ENCODE results near the gene DYRK2. TPM values are rescaled to one million over a fixed set of nuclear protein-coding genes. Genes with fewer than 3 reads are reported as not detected.
A peak's percentile ranks its signal among the peaks of the same experiment; 100 is the strongest.

Gene DYRK2
- total RNA-seq, 2 experiments from 2014 or later = 22.8 to 24.2 TPM

DNA sequence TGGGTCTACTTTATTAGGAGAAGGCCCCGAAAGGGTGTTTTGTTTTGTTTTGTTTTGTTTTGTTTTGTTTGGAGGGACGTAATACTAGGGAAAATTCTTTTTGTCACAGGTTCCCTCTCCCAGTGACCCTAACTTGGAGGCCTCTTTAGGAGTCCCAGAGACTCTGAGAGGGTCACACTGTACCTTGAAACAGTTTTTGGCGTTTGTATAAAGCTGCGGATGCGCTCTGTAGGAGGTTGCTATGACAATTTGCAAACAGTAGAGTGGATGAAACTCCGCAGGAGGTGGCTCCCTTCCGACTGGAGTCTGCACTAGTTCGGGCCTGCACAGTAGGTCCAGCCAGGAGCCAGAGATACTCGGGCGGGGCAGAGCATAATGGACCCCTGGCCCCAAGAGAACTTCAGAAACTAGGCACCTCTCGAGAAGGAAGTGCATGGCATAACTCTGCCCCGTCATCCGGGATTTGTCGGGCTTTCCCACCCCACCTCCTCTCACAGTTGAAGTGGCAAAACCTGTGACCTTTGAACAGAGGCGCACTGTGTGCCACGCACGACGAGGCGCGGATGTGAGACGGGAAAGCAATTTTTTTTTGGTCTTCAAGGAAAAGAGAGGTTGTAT lies 1.3 kb upstream of the DYRK2 start:
- CTCF ChIA-PET = interaction anchor here (0.7 to 3.7 kb wide), 6 partner anchors 8 to 365 kb away, joined by 3 to 19 read pairs (median 4); no protein-coding TSS in a partner anchor
- intact Hi-C loops (cut with micrococcal nuclease) = loop anchor here (1.0 to 5.0 kb wide), 3 partner anchors 8 to 55 kb away; no protein-coding TSS in a partner anchor

GRCh38 chr12:67647799-67648520 lies 585 bp upstream of the DYRK2 start:
- Mint-ChIP-seq H3K4me1 (ENCODE audit: low read depth) (peaks cover 38% of the 10 kb centered on the region), H3K36me3 (peaks cover 14% of the 10 kb centered on the region), H3K4me3 (peak overlapping the region; percentile 85), H3K27ac (peak overlapping the region; percentile 43), H3K27me3 (no peaks in the 10 kb centered on the region), H3K9me3 (no peaks in the 10 kb centered on the region)
- CTCF ChIA-PET = interaction anchor here (0.7 to 3.7 kb wide), 7 partner anchors 9 to 364 kb away, joined by 3 to 19 read pairs (median 4); no protein-coding TSS in a partner anchor
- intact Hi-C loops (cut with micrococcal nuclease) = loop anchor here (1.0 to 5.0 kb wide), 3 partner anchors 9 to 56 kb away; no protein-coding TSS in a partner anchor
- POLR2A ChIA-PET = interaction anchor here (0.6 to 2.8 kb wide), 3 partner anchors 327 to 1346 kb away, joined by 3 to 10 read pairs (median 3); partner anchors contain the start of genes CAND1 and HELB
- peak; percentile 57 for DNase-seq

More for the DNA sequence above, 1.3 kb upstream of the DYRK2 start:
- Mint-ChIP-seq H3K4me3 (peak overlapping the region; percentile 85), H3K9me3 (no peaks in the 10 kb centered on the region), H3K27ac (peak overlapping the region; percentile 43), H3K36me3 (peaks cover 14% of the 10 kb centered on the region), H3K4me1 (ENCODE audit: low read depth) (peaks cover 35% of the 10 kb centered on the region), H3K27me3 (no peaks in the 10 kb centered on the region)
- peak; percentile 28 for DNase-seq
- POLR2A ChIA-PET = interaction anchor here (1.4 kb wide), 1 partner anchor 1345 kb away, joined by 3 read pairs; the partner anchor contains the start of gene HELB

DNA sequence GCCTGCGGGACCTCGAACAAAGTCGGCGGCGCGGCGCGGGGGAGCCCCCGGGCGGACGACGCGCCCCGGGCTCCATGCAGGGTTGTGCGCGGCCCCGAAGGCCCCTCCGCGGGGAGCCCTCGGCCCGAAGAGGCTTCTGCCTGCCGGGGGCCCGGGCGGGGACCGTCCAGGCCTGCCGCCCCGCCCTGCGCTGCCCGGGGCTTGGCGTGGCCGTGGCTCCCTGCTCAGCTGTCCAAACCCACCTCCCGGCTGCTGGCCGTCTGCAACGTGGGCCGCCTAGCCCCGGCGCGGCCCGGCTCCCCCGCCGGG lies 670 bp downstream of the DYRK2 start:
- Mint-ChIP-seq H3K9me3 (no peaks in the 10 kb centered on the region), H3K27ac (no peak overlapping the region)
- POLR2A ChIA-PET = interaction anchor here (2.8 kb wide), 1 partner anchor 380 kb away, joined by 10 read pairs; the partner anchor contains the start of gene CAND1

DNA sequence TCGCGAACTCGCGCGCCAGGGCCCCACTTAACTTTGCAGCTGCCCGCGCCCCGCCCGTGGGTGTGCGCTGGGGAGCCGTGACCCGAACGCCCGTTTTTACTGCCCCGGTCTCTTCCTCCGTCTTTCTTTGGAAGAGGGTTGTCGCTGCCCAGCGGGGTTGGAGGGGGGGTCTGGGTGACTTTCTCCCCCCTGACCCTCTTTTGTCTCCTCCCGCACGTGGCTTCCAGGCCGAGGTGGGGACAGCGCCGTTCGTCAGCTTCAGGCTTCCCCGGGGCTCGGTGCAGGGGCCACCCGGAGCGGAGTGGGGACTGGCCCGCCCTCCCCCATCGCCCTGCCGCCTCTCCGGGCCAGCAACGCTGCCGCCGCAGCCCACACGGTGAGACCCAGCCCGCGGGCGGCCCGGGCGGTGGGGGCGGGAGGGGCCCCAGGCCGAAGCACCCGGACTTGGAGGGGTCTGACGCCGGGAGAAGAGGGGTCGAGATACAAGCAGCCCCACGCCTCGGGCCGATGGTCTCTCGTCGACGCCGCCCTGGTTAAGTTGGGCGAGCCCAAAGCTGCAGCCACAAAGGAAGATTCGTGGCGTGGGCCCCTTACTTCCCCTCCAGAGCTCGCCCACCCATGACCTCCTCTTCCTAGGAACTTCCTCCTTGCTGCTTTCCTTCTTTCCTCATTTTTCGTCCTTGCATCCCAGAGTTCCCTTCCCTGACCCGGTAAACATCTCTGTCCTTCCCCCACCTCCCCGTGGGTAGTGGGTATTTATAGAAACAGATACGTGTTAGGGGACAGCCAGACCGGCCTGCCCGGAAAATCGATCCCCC lies 1.2 kb downstream of the DYRK2 start:
- peak overlapping the region; percentile 99 for H3K4me3 Mint-ChIP-seq
- POLR2A ChIA-PET = interaction anchor here (1.0 to 2.8 kb wide), 3 partner anchors 13 to 381 kb away, joined by 3 to 10 read pairs (median 3); partner anchors contain the start of gene CAND1
- no peaks in the 10 kb centered on the region for H3K27me3 Mint-ChIP-seq
- no peaks in the 10 kb centered on the region for H3K9me3 Mint-ChIP-seq
- DNase-seq = peak; percentile 53
- CTCF ChIA-PET = interaction anchor here (0.8 to 3.7 kb wide), 3 partner anchors 20 to 293 kb away, joined by 3 to 19 read pairs (median 3); no protein-coding TSS in a partner anchor
- peaks cover 56% of the 10 kb centered on the region for H3K4me1 Mint-ChIP-seq (ENCODE audit: low read depth)
- peaks cover 21% of the 10 kb centered on the region for H3K36me3 Mint-ChIP-seq
- H3K27ac Mint-ChIP-seq = peak overlapping the region; percentile 96
- intact Hi-C loops (cut with micrococcal nuclease) = loop anchor here (1.0 to 5.0 kb wide), 7 partner anchors 57 to 381 kb away; no protein-coding TSS in a partner anchor

More for the DNA sequence above, 670 bp downstream of the DYRK2 start:
- CTCF ChIA-PET = interaction anchor here (0.8 to 3.7 kb wide), 4 partner anchors 13 to 293 kb away, joined by 3 to 19 read pairs (median 4); no protein-coding TSS in a partner anchor
- Mint-ChIP-seq H3K36me3 (peaks cover 17% of the 10 kb centered on the region), H3K4me3 (peak overlapping the region; percentile 76), H3K4me1 (ENCODE audit: low read depth) (peaks cover 50% of the 10 kb centered on the region), H3K27me3 (no peaks in the 10 kb centered on the region)
- DNase-seq = peak; percentile 24
- intact Hi-C loops (cut with micrococcal nuclease) = loop anchor here (1.0 to 5.0 kb wide), 2 partner anchors 57 to 381 kb away; no protein-coding TSS in a partner anchor

- Mint-ChIP-seq H3K4me1 (ENCODE audit: low read depth) (peaks cover 64% of the 10 kb centered on the region), H3K9me3 (no peaks in the 10 kb centered on the region), H3K36me3 (peaks cover 21% of the 10 kb centered on the region), H3K27ac (peak overlapping the region; percentile 96), H3K27me3 (no peaks in the 10 kb centered on the region), H3K4me3 (peak overlapping the region; percentile 99)
- DNase-seq = no peak
- ChIA-PET POLR2A (interaction anchor here (0.6 to 2.8 kb wide), 5 partner anchors 10 to 382 kb away, joined by 3 to 10 read pairs (median 3); partner anchors contain the start of gene CAND1), CTCF (interaction anchor here (1.0 to 3.7 kb wide), 2 partner anchors 290 to 292 kb away, joined by 3 to 19 read pairs; no protein-coding TSS in a partner anchor)
- intact Hi-C loops (cut with micrococcal nuclease) = loop anchor here (1.0 to 5.0 kb wide), 8 partner anchors 18 to 293 kb away; no protein-coding TSS in a partner anchor
Measured at GRCh38 chr12:67650388-67651131, 2.0 kb downstream of the DYRK2 start.

- peaks cover 70% of the 10 kb centered on the region for H3K4me1 Mint-ChIP-seq (ENCODE audit: low read depth)
- intact Hi-C loops (cut with micrococcal nuclease) = loop anchor here (1.0 to 5.0 kb wide), 8 partner anchors 19 to 294 kb away; no protein-coding TSS in a partner anchor
Measured at GRCh38 chr12:67651132-67651695, 2.7 kb downstream of the DYRK2 start.

GRCh38 chr12:67655829-67656228 lies 7.3 kb downstream of the DYRK2 start:
- DNase-seq = no peak
- Mint-ChIP-seq H3K9me3 (no peaks in the 10 kb centered on the region), H3K36me3 (peaks cover 37% of the 10 kb centered on the region), H3K4me1 (ENCODE audit: low read depth) (peaks cover 84% of the 10 kb centered on the region), H3K4me3 (no peak overlapping the region), H3K27ac (no peak overlapping the region), H3K27me3 (no peaks in the 10 kb centered on the region)
- POLR2A ChIA-PET = no interaction called here
- CTCF ChIA-PET = no interaction called here
- intact Hi-C loops (cut with micrococcal nuclease) = no loop called here

More at GRCh38 chr12:67651132-67651695, 2.7 kb downstream of the DYRK2 start:
- POLR2A ChIA-PET = interaction anchor here (0.6 to 1.2 kb wide), 3 partner anchors 10 to 382 kb away, joined by 3 read pairs; partner anchors contain the start of gene CAND1
- Mint-ChIP-seq H3K4me3 (peak overlapping the region; percentile 99), H3K9me3 (no peaks in the 10 kb centered on the region), H3K36me3 (peaks cover 22% of the 10 kb centered on the region), H3K27me3 (no peaks in the 10 kb centered on the region), H3K27ac (peak overlapping the region; percentile 96)
- CTCF ChIA-PET = interaction anchor here (1.0 to 3.7 kb wide), 2 partner anchors 291 kb away, joined by 3 to 19 read pairs; no protein-coding TSS in a partner anchor
- DNase-seq = peak; percentile 49

DNA sequence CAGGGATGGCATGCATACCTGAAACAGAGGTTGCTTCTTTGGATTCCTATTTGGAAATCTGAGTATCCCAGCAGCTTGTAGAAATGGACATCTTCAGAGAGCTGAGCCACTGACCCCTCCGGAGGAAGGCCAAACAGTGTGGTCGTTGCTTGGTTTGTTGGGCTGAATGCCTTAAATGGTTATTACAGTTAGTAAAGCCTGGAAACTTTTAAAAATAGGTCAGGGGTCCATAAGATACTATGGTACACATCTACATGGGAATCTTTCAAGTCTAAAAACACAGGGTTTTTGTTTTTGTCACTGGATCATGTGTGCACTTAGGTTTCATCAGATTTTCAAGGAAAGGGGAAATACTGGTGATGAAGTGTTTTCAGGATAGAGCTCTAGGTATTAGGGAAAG lies 7.7 kb downstream of the DYRK2 start:
- peak overlapping the region; percentile 34 for H3K27ac Mint-ChIP-seq
- H3K27me3 Mint-ChIP-seq = no peaks in the 10 kb centered on the region
- no peak for DNase-seq
- peaks cover 37% of the 10 kb centered on the region for H3K36me3 Mint-ChIP-seq
- H3K9me3 Mint-ChIP-seq = no peaks in the 10 kb centered on the region
- H3K4me1 Mint-ChIP-seq (ENCODE audit: low read depth) = peaks cover 83% of the 10 kb centered on the region
- ChIA-PET CTCF (no interaction called here), POLR2A (no interaction called here)
- intact Hi-C loops (cut with micrococcal nuclease) = no loop called here
- no peak overlapping the region for H3K4me3 Mint-ChIP-seq

DNA sequence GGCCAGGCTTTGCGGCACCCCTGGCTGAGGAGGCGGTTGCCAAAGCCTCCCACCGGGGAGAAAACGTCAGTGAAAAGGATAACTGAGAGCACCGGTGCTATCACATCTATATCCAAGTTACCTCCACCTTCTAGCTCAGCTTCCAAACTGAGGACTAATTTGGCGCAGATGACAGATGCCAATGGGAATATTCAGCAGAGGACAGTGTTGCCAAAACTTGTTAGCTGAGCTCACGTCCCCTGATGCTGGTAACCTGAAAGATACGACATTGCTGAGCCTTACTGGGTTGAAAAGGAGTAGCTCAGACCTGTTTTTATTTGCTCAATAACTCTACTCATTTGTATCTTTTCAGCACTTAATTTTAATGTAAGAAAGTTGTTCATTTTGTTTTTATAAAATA lies 9.9 kb downstream of the DYRK2 start:
- CTCF ChIA-PET = no interaction called here

DNA sequence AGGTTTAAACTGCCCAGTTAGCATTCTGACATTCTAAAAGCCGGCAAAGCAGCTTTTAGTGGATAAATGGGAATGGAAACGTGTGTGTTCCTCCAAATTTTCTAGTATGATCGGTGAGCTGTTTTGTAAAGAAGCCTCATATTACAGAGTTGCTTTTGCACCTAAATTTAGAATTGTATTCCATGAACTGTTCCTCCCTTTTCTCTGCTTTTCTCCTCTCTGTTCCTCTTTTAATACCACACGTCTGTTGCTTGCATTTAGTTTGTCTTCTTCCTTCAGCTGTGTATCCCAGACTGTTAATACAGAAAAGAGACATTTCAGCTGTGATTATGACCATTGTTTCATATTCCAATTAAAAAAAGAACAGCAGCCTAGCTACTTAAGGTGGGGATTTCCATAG lies 10.7 kb downstream of the DYRK2 start:
- H3K27ac Mint-ChIP-seq = no peak overlapping the region
- POLR2A ChIA-PET = no interaction called here

More for the DNA sequence above, 9.9 kb downstream of the DYRK2 start:
- Mint-ChIP-seq H3K9me3 (no peaks in the 10 kb centered on the region), H3K4me3 (no peak overlapping the region), H3K27me3 (no peaks in the 10 kb centered on the region), H3K4me1 (ENCODE audit: low read depth) (peaks cover 85% of the 10 kb centered on the region), H3K36me3 (peaks cover 38% of the 10 kb centered on the region), H3K27ac (no peak overlapping the region)
- POLR2A ChIA-PET = no interaction called here
- no peak for DNase-seq
- intact Hi-C loops (cut with micrococcal nuclease) = no loop called here

More for the DNA sequence above, 10.7 kb downstream of the DYRK2 start:
- H3K4me3 Mint-ChIP-seq = no peak overlapping the region
- peaks cover 85% of the 10 kb centered on the region for H3K4me1 Mint-ChIP-seq (ENCODE audit: low read depth)
- CTCF ChIA-PET = no interaction called here
- H3K36me3 Mint-ChIP-seq = peaks cover 41% of the 10 kb centered on the region
- intact Hi-C loops (cut with micrococcal nuclease) = no loop called here
- H3K9me3 Mint-ChIP-seq = no peaks in the 10 kb centered on the region
- no peak for DNase-seq
- no peaks in the 10 kb centered on the region for H3K27me3 Mint-ChIP-seq

Measured in activated CD4-positive, alpha-beta memory T cell treated with anti-CD3 and anti-CD28 coated beads for 36 hours (primary cell).